Brain microvascular endothelial cell (primary cell): ENCODE measurements around the gene SIK3.

ENCODE experiments used
- DNase-seq: peaks from one replicate; pipeline ENCODE4 v3.0.0-alpha.2; 2020
- H3K27ac ChIP-seq: fragments of 250-450 bp; sonication (Bioruptor Pico); 2 replicates; pipeline ENCODE4 v1.5.1; 2020; ENCODE audit warnings: mild to moderate bottlenecking, moderate library complexity
- H3K27me3 ChIP-seq: fragments of 250-450 bp; sonication (Bioruptor Pico); replicated peaks from 2 replicates; pipeline ENCODE4 v1.5.1; 2020; ENCODE audit warnings: mild to moderate bottlenecking
- H3K36me3 ChIP-seq: fragments of 250-450 bp; sonication (Bioruptor Pico); replicated peaks from 2 replicates; pipeline ENCODE4 v1.5.1; 2020; ENCODE audit warnings: mild to moderate bottlenecking
- H3K4me3 ChIP-seq: 2 replicates; pipeline ENCODE4 v1.5.1; 2011; ENCODE audit warnings: low read depth, mild to moderate bottlenecking, control low read depth, low read length, moderate library complexity
- CTCF ChIP-seq: IDR thresholded peaks from 2 replicates; pipeline ENCODE4 v1.5.1; 2011; ENCODE audit warnings: low read depth, mild to moderate bottlenecking, moderate library complexity, low read length, control low read depth, inconsistent platforms; ENCODE audit errors: missing control alignments
- in situ Hi-C: cut with HindIII; loops from 2 replicates; pipeline ENCODE4 v1.10.0; 2017; ENCODE audit warnings: low sequenced_read_pairs, low pct_ligation_motif_present

Gene SIK3

GRCh38 chr11:116865696-116866095 lies 232.5 kb downstream of the SIK3 start:
- no peak overlapping the region for H3K27ac ChIP-seq
- no peaks in the 10 kb centered on the region for H3K27me3 ChIP-seq
- TF ChIP-seq CTCF = no peak
- no peak overlapping the region for H3K4me3 ChIP-seq
- in situ Hi-C loops = no loop called here
- DNase-seq = no peak
- H3K36me3 ChIP-seq = peaks cover 2% of the 10 kb centered on the region

- DNase-seq = no peak
- Histone ChIP-seq H3K27me3 (no peaks in the 10 kb centered on the region), H3K27ac (no peak overlapping the region), H3K4me3 (no peak overlapping the region), H3K36me3 (peaks cover 3% of the 10 kb centered on the region)
- in situ Hi-C loops = no loop called here
- no peak for TF ChIP-seq CTCF
Measured at GRCh38 chr11:116864531-116864930, 233.7 kb downstream of the SIK3 start.

GRCh38 chr11:116862951-116863350 lies 235.3 kb downstream of the SIK3 start:
- in situ Hi-C loops = no loop called here

GRCh38 chr11:116862185-116862584 lies 236.0 kb downstream of the SIK3 start:
- no peak for TF ChIP-seq CTCF
- Histone ChIP-seq H3K4me3 (no peak overlapping the region), H3K27me3 (no peaks in the 10 kb centered on the region), H3K36me3 (peaks cover 3% of the 10 kb centered on the region), H3K27ac (no peak overlapping the region)
- DNase-seq = no peak
- in situ Hi-C loops = no loop called here

More at GRCh38 chr11:116862951-116863350, 235.3 kb downstream of the SIK3 start:
- Histone ChIP-seq H3K27ac (no peak overlapping the region), H3K36me3 (peaks cover 3% of the 10 kb centered on the region), H3K4me3 (no peak overlapping the region), H3K27me3 (no peaks in the 10 kb centered on the region)
- no peak for TF ChIP-seq CTCF
- no peak for DNase-seq

GRCh38 chr11:116861539-116861938 lies 236.7 kb downstream of the SIK3 start:
- peaks cover 3% of the 10 kb centered on the region for H3K36me3 ChIP-seq
- H3K4me3 ChIP-seq = no peak overlapping the region
- TF ChIP-seq CTCF = no peak
- in situ Hi-C loops = no loop called here
- no peaks in the 10 kb centered on the region for H3K27me3 ChIP-seq
- peak; percentile 73 for DNase-seq
- H3K27ac ChIP-seq = peak overlapping the region; percentile 19

GRCh38 chr11:116860303-116860702 lies 237.9 kb downstream of the SIK3 start:
- H3K36me3 ChIP-seq = peaks cover 3% of the 10 kb centered on the region
- no peak overlapping the region for H3K4me3 ChIP-seq
- in situ Hi-C loops = no loop called here
- no peaks in the 10 kb centered on the region for H3K27me3 ChIP-seq
- H3K27ac ChIP-seq = no peak overlapping the region
- no peak for TF ChIP-seq CTCF
- no peak for DNase-seq
